MM.1S (cell line): ENCODE measurements around the gene C8G.

Source experiments
- DNase-seq: peaks from one replicate; pipeline ENCODE4 v3.0.0-alpha.2; 2015
- H2AFZ ChIP-seq: fragments of 300-600 bp; sonication (generic); 2 replicates; pipeline ENCODE4 v1.6.0; 2016; ENCODE audit warnings: antibody characterized with exemption, low read length
- H3F3A ChIP-seq: fragments of 300-600 bp; sonication (generic); 2 replicates; pipeline ENCODE4 v1.6.1; 2016; ENCODE audit warnings: mild to moderate bottlenecking, antibody characterized with exemption, low read length, moderate library complexity, mixed read lengths; ENCODE audit not compliant: insufficient read depth
- H3K27ac ChIP-seq: fragments of 300-600 bp; sonication (generic); 2 replicates; pipeline ENCODE4 v1.5.1; 2016; ENCODE audit warnings: mild to moderate bottlenecking, low read length
- H3K27me3 ChIP-seq: fragments of 300-600 bp; sonication (generic); replicated peaks from 2 replicates; pipeline ENCODE4 v1.6.0; 2016; ENCODE audit warnings: low read length; ENCODE audit not compliant: insufficient read depth
- H3K36me3 ChIP-seq: fragments of 300-600 bp; sonication (generic); replicated peaks from 2 replicates; pipeline ENCODE4 v1.6.1; 2016; ENCODE audit warnings: mild to moderate bottlenecking, low read length, mixed read lengths; ENCODE audit not compliant: insufficient read depth
- H3K4me1 ChIP-seq: fragments of 300-600 bp; sonication (generic); 2 replicates; pipeline ENCODE4 v1.6.1; 2016; ENCODE audit warnings: low read length, mixed read lengths
- H3K4me2 ChIP-seq: fragments of 300-600 bp; sonication (generic); 2 replicates; pipeline ENCODE4 v1.6.0; 2016; ENCODE audit warnings: low read depth, low read length
- H3K4me3 ChIP-seq: fragments of 300-600 bp; sonication (generic); 2 replicates; pipeline ENCODE4 v1.5.1; 2016; ENCODE audit warnings: low read length, mixed read lengths
- H3K79me2 ChIP-seq: fragments of 300-600 bp; sonication (generic); 2 replicates; pipeline ENCODE4 v1.6.1; 2016; ENCODE audit warnings: mixed run types, low read length, mixed read lengths
- H3K9ac ChIP-seq: fragments of 300-600 bp; sonication (generic); 2 replicates; pipeline ENCODE4 v1.6.1; 2016; ENCODE audit warnings: low read length, mixed read lengths
- H3K9me2 ChIP-seq: fragments of 300-600 bp; sonication (generic); replicated peaks from 2 replicates; pipeline ENCODE4 v1.6.1; 2016; ENCODE audit warnings: mild to moderate bottlenecking, low read length, mixed read lengths; ENCODE audit not compliant: insufficient read depth
- H3K9me3 ChIP-seq: fragments of 300-600 bp; sonication (generic); replicated peaks from 2 replicates; pipeline ENCODE4 v1.6.1; 2016; ENCODE audit warnings: mild to moderate bottlenecking, low read length, mixed read lengths; ENCODE audit not compliant: insufficient read depth
- H4K20me1 ChIP-seq: fragments of 300-600 bp; sonication (generic); 2 replicates; pipeline ENCODE4 v1.6.1; 2016; ENCODE audit warnings: mild to moderate bottlenecking, low read length, moderate library complexity, mixed read lengths; ENCODE audit not compliant: insufficient read depth
- EZH2 ChIP-seq: fragments of 300-600 bp; sonication (generic); optimal IDR thresholded peaks from 2 replicates; pipeline ENCODE3; 2017; ENCODE audit warnings: low read depth, mild to moderate bottlenecking, antibody characterized with exemption, low read length, mixed read lengths
- EZH2phosphoT487 ChIP-seq: fragments of 300-600 bp; sonication (generic); IDR thresholded peaks from 2 replicates; pipeline ENCODE4 v1.6.1; 2018; ENCODE audit warnings: antibody characterized with exemption, low read length
- TF ChIP-seq, protein P1 (sequence below): fragments of 300-600 bp; sonication (generic); IDR thresholded peaks from 2 replicates; pipeline ENCODE4 v1.5.1; 2016; ENCODE audit warnings: antibody characterized with exemption, low read length, mixed read lengths

Gene C8G

DNA sequence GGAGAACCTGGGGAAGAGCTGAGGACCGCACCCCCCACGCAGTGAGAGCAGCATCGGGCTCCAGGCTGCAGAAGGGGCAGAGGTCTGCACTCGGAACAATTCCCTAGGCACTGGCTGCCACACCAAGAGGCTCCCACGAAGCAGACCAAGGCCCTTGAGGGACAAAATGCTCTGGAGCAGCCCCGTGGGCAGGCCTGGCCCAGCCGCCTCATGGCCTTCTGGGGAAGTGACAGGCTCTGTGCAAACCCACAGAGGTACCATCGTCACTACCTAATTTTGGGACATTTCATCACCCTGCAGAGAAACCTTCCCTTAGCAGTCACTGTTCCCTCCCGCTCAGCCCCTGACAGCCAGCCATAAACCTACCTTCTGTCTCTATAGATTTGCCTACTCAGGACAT is 16.5 kb upstream of the C8G start:
- no peak overlapping the region for H2AFZ ChIP-seq
- TF ChIP-seq EZH2phosphoT487 = no peak
- no peak overlapping the region for H3K4me2 ChIP-seq
- no peak overlapping the region for H3K27ac ChIP-seq
- H3K79me2 ChIP-seq = no peaks in the 10 kb centered on the region
- no peak overlapping the region for H3K4me3 ChIP-seq
- no peaks in the 10 kb centered on the region for H3K27me3 ChIP-seq
- H3K9me3 ChIP-seq = no peaks in the 10 kb centered on the region
- H3K4me1 ChIP-seq = no peaks in the 10 kb centered on the region
- no peak overlapping the region for H3K9ac ChIP-seq
- no peaks in the 10 kb centered on the region; the same call in 1 of the 2 replicates for H3K36me3 ChIP-seq
- no peaks in the 10 kb centered on the region for H3K9me2 ChIP-seq
- no peaks in the 10 kb centered on the region for H4K20me1 ChIP-seq
- H3F3A ChIP-seq = no peaks in the 10 kb centered on the region
- DNase-seq = no peak

DNA sequence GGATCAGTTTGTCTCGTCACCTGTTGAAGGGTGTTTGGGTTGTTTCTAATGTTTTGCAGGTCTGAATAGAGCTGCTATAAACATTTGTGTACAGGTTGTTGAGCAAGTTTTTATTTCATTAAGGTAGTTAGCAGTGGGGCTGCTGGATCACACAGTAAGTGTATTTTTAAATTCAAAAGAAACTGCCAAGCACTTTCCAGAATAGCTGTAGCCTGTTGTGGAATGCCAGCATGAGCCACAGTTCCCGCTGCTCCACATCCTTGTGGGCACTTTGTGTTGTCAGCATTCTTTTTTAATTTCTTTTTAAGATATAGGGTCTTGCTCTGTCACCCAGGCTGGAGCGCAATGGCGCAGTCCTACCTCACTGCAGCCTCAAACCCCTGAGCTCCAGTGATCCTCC is 15.0 kb upstream of the C8G start:
- Histone ChIP-seq H3K4me2 (no peak overlapping the region), H3K27me3 (no peaks in the 10 kb centered on the region), H3K4me3 (no peak overlapping the region), H3K4me1 (no peaks in the 10 kb centered on the region), H3K27ac (no peak overlapping the region), H2AFZ (no peak overlapping the region), H3K9ac (no peak overlapping the region), H3K9me2 (no peaks in the 10 kb centered on the region), H3F3A (no peaks in the 10 kb centered on the region), H4K20me1 (no peaks in the 10 kb centered on the region), H3K79me2 (no peaks in the 10 kb centered on the region), H3K36me3 (no peaks in the 10 kb centered on the region), H3K9me3 (no peaks in the 10 kb centered on the region)
- DNase-seq = no peak
- TF ChIP-seq EZH2phosphoT487 (no peak), EZH2 (no peak)
- TF ChIP-seq, protein P1, sequence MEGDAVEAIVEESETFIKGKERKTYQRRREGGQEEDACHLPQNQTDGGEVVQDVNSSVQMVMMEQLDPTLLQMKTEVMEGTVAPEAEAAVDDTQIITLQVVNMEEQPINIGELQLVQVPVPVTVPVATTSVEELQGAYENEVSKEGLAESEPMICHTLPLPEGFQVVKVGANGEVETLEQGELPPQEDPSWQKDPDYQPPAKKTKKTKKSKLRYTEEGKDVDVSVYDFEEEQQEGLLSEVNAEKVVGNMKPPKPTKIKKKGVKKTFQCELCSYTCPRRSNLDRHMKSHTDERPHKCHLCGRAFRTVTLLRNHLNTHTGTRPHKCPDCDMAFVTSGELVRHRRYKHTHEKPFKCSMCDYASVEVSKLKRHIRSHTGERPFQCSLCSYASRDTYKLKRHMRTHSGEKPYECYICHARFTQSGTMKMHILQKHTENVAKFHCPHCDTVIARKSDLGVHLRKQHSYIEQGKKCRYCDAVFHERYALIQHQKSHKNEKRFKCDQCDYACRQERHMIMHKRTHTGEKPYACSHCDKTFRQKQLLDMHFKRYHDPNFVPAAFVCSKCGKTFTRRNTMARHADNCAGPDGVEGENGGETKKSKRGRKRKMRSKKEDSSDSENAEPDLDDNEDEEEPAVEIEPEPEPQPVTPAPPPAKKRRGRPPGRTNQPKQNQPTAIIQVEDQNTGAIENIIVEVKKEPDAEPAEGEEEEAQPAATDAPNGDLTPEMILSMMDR = no peak

DNA sequence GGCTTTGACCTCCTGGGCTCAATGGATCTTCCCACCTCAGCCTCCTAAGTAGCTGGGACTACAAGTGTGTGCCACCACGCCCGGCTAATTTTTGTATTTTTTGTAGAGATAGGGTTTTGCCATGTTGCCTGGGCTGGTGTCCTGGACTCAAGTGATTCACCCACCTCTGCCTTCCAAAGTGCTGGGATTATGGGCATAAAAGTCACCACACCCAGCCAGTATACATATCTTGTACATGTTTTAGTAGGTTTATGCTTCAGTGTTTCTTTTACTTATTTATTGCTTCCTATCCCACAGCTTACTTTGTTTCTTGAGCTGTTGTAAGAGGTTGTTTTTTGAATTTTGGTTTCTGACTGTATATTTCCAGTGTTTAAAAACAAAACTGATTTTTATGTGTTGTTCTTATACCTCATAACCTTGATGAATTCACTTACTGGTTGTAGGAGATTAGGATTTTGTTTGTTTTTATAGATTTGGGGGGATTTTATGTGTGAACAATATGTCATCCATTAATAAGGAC is 13.4 kb upstream of the C8G start:
- Histone ChIP-seq H4K20me1 (0 out of 2 replicates have a peak, but pooled peaks cover 3% of the 10 kb centered on the region), H3K36me3 (no peaks in the 10 kb centered on the region), H3K79me2 (no peaks in the 10 kb centered on the region), H3K4me3 (no peak overlapping the region), H3K27me3 (no peaks in the 10 kb centered on the region), H3K27ac (no peak overlapping the region), H3K4me2 (no peak overlapping the region), H3K4me1 (no peaks in the 10 kb centered on the region), H2AFZ (no peak overlapping the region), H3K9ac (no peak overlapping the region), H3K9me3 (no peaks in the 10 kb centered on the region), H3F3A (no peaks in the 10 kb centered on the region), H3K9me2 (no peaks in the 10 kb centered on the region)
- no peak for TF ChIP-seq EZH2
- no peak for DNase-seq

DNA sequence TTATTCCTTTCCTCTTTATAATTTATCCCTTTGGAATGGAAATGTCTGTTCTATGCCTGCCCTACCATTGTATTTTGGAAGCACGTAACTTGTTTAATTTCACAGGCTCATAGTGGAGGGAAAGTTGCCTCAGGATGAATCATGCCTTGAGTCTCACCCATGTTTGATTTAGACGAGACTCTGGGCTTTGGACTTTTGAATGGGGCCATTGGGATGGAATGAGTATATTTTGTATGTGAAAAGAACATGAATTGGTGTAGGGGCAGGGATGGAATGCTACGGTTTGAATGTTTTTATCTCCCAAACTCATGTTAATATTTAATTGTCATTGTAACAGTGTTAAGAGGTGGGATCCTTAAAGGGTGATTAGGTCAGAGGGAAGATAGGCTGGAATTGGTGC is 10.8 kb upstream of the C8G start:
- no peaks in the 10 kb centered on the region for H3K36me3 ChIP-seq

More for the DNA sequence above, 10.8 kb upstream of the C8G start:
- no peaks in the 10 kb centered on the region for H3K79me2 ChIP-seq
- 0 out of 2 replicates have a peak, but pooled peaks cover 4% of the 10 kb centered on the region for H3F3A ChIP-seq
- H3K27me3 ChIP-seq = no peaks in the 10 kb centered on the region
- H2AFZ ChIP-seq = no peak overlapping the region
- no peak for TF ChIP-seq EZH2
- TF ChIP-seq, protein P1 = no peak
- TF ChIP-seq EZH2phosphoT487 = no peak
- H3K9me2 ChIP-seq = no peaks in the 10 kb centered on the region
- no peak overlapping the region for H3K9ac ChIP-seq
- no peak overlapping the region for H3K27ac ChIP-seq
- H3K4me3 ChIP-seq = no peak overlapping the region
- H3K4me2 ChIP-seq = no peak overlapping the region
- H4K20me1 ChIP-seq = 0 out of 2 replicates have a peak, but pooled peaks cover 3% of the 10 kb centered on the region
- DNase-seq = no peak
- no peaks in the 10 kb centered on the region for H3K9me3 ChIP-seq
- H3K4me1 ChIP-seq = no peaks in the 10 kb centered on the region
